Astrocyte (in vitro differentiated cells and primary cell): ENCODE measurements around the gene SLC25A47.

Source experiments
- CTCF ChIP-seq: IDR thresholded peaks from 2 replicates; pipeline ENCODE4 v1.5.1; 2011; ENCODE audit warnings: low read depth, mild to moderate bottlenecking, inconsistent platforms, low read length, moderate library complexity; ENCODE audit not compliant: insufficient read depth
- EZH2 ChIP-seq: IDR thresholded peaks from 2 replicates; pipeline ENCODE4 v1.6.1; 2012; ENCODE audit warnings: mild to moderate bottlenecking, low read length, inconsistent platforms; ENCODE audit not compliant: insufficient read depth

- TF ChIP-seq CTCF (no peak), EZH2 (no peak)
These were observed 30.2 kb upstream of the SLC25A47 start for GRCh38 chr14:100292776-100293461.
